ENCODE measurements around the gene ELOB. TPM values are rescaled to one million over a fixed set of nuclear protein-coding genes. Genes with fewer than 3 reads are reported as not detected.

ELOB gene
- total and polyA plus RNA-seq, 10 of the 15 experiments (the other 5 are each of a cell fraction or from before 2014, with no cell fraction given): 86.9 to 823 (median 263) TPM

GRCh38 chr16:2799859-2800226 lies 22.8 kb upstream of the ELOB start:
- intact Hi-C loops (cut with micrococcal nuclease; ENCODE audit: unreplicated experiment): loop anchor here (10.0 kb wide), 1 partner anchor 55 kb away; the partner anchor contains the start of gene PRSS22
- no peaks in the 10 kb centered on the region; a peak in 1 of 4 replicates for H3K27me3 ChIP-seq (replicated peaks in 1 of 2; ENCODE audit: control insufficient read depth in 2 of 2, insufficient read depth in 2 of 2, low read length in 1 of 2)
- H4K20me1 ChIP-seq (ENCODE audit: control insufficient read depth, insufficient read depth): no peaks in the 10 kb centered on the region
- ChIA-PET RAD21 (ENCODE audit: unreplicated experiment) (no interaction called here), SMC1A (ENCODE audit: uncharacterized antibody, unreplicated experiment) (no interaction called here), POLR2A (no interaction called here), CTCF (no interaction called here)
- BruUV-seq (replicated peaks): no TSS peak
- TF ChIP-seq, protein P1, sequence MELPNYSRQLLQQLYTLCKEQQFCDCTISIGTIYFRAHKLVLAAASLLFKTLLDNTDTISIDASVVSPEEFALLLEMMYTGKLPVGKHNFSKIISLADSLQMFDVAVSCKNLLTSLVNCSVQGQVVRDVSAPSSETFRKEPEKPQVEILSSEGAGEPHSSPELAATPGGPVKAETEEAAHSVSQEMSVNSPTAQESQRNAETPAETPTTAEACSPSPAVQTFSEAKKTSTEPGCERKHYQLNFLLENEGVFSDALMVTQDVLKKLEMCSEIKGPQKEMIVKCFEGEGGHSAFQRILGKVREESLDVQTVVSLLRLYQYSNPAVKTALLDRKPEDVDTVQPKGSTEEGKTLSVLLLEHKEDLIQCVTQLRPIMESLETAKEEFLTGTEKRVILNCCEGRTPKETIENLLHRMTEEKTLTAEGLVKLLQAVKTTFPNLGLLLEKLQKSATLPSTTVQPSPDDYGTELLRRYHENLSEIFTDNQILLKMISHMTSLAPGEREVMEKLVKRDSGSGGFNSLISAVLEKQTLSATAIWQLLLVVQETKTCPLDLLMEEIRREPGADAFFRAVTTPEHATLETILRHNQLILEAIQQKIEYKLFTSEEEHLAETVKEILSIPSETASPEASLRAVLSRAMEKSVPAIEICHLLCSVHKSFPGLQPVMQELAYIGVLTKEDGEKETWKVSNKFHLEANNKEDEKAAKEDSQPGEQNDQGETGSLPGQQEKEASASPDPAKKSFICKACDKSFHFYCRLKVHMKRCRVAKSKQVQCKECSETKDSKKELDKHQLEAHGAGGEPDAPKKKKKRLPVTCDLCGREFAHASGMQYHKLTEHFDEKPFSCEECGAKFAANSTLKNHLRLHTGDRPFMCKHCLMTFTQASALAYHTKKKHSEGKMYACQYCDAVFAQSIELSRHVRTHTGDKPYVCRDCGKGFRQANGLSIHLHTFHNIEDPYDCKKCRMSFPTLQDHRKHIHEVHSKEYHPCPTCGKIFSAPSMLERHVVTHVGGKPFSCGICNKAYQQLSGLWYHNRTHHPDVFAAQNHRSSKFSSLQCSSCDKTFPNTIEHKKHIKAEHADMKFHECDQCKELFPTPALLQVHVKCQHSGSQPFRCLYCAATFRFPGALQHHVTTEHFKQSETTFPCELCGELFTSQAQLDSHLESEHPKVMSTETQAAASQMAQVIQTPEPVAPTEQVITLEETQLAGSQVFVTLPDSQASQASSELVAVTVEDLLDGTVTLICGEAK (IDR thresholded peaks at IDR 0.05; ENCODE audit: borderline replicate concordance): no peak
- TF ChIP-seq SP1 (IDR thresholded peaks at IDR 0.05; ENCODE audit: low read depth, low read length) (no peak), BACH1 (IDR thresholded peaks at IDR 0.05; ENCODE audit: borderline replicate concordance) (no peak), MTA2 (IDR thresholded peaks at IDR 0.05; ENCODE audit: low read depth) (no peak), USF2 (IDR thresholded peaks at IDR 0.05; ENCODE audit: borderline replicate concordance, low read depth, low read length) (no peak), SUPT20H (IDR thresholded peaks at IDR 0.05; ENCODE audit: borderline replicate concordance, control insufficient read depth, low read depth, low read length) (no peak), TARDBP (IDR thresholded peaks at IDR 0.05; ENCODE audit: borderline replicate concordance) (no peak), ZSCAN29 (IDR thresholded peaks at IDR 0.05) (no peak), BMI1 (IDR thresholded peaks at IDR 0.05; ENCODE audit: borderline replicate concordance) (no peak), ZNF274 (IDR thresholded peaks at IDR 0.05; ENCODE audit: insufficient read depth, insufficient read length) (no peak), NFXL1 (IDR thresholded peaks at IDR 0.05; ENCODE audit: borderline replicate concordance) (no peak), BCL11A (IDR thresholded peaks at IDR 0.05; ENCODE audit: low read depth, low read length) (no peak), PAX5 (IDR thresholded peaks at IDR 0.05; ENCODE audit: borderline replicate concordance, low read depth, low read length) (no peak), RAD51 (IDR thresholded peaks at IDR 0.05) (no peak)
- no peak for ATAC-seq
- H3K4me3 ChIP-seq: no peak overlapping the region
- in situ Hi-C loops (cut with MboI): no loop called here
- H3K9me3 ChIP-seq (replicated peaks; ENCODE audit: control insufficient read depth, insufficient read depth, low read length): no peaks in the 10 kb centered on the region
- H3K9ac ChIP-seq (ENCODE audit: control insufficient read depth, insufficient read depth, low read length): no peak overlapping the region
- H3K79me2 ChIP-seq (ENCODE audit: control insufficient read depth, insufficient read depth, low read length): no peaks in the 10 kb centered on the region
- WGBS (ENCODE audit: insufficient coverage, insufficient replicate concordance, low lambda C conversion rate, missing lambda C conversion rate): 100% methylated on average over 1 of the region's 1 CpG
- H2AFZ ChIP-seq (ENCODE audit: control insufficient read depth, low read depth, low read length): no peak overlapping the region
- no peaks in the 10 kb centered on the region for H3K4me1 ChIP-seq (ENCODE audit: control insufficient read depth, insufficient read depth, low read length)
- H3K27ac ChIP-seq (ENCODE audit: control insufficient read depth, insufficient read depth): no peak overlapping the region
- H3K4me2 ChIP-seq (ENCODE audit: control insufficient read depth, insufficient read depth): no peak overlapping the region
- no peak for FAIRE-seq
- no peaks in the 10 kb centered on the region for H3K36me3 ChIP-seq (ENCODE audit: control insufficient read depth in 2 of 2, insufficient read depth in 2 of 2, low read length in 1 of 2)
- DNase-seq (ENCODE audit: low read depth, low spot score): no peak
